Measurements from ENCODE around the gene KAT7. TPM values are rescaled to one million over a fixed set of nuclear protein-coding genes. Genes with fewer than 3 reads are reported as not detected.

KAT7 gene
- total and polyA plus RNA-seq, 2 of the 8 experiments (the other 6 are each of a cell fraction or from before 2014, with no cell fraction given): 90.9 to 139 TPM

GRCh38 chr17:49854126-49854525 lies 65.6 kb downstream of the KAT7 start:
- Histone ChIP-seq H3K4me1 (replicated peaks in 1 of 4; ENCODE audit: control insufficient read depth in 3 of 4, insufficient read depth in 4 of 4, low read length in 3 of 4) (peaks cover 3 to 10% (median 3%) of the 10 kb centered on the region in 4 experiments; a peak in 6 of 7 replicates), H3K4me2 (ENCODE audit: insufficient read depth in 1 of 2, low read depth in 2 of 2, low read length in 2 of 2) (no peak overlapping the region), H4K8ac (ENCODE audit: extremely low read depth, insufficient read depth, low read length) (no peak overlapping the region), H3K27me3 (replicated peaks in 1 of 4; ENCODE audit: control insufficient read depth in 3 of 4, extremely low read depth in 1 of 4, insufficient read depth in 3 of 4, low read length in 3 of 4) (peaks cover 1 to 23% (median 14%) of the 10 kb centered on the region in 4 experiments; a peak in 6 of 7 replicates), H3K23ac (ENCODE audit: insufficient read length) (no peak overlapping the region), H2BK12ac (ENCODE audit: low read depth, low read length) (no peak overlapping the region), H2BK15ac (ENCODE audit: low read length) (no peak overlapping the region), H3K36me3 (ENCODE audit: control insufficient read depth in 2 of 4, insufficient read depth in 4 of 4, low read length in 3 of 4) (no peaks in the 10 kb centered on the region; a peak in 1 of 8 replicates), H2AK5ac (ENCODE audit: low read depth, low read length) (no peak overlapping the region), H2BK20ac (ENCODE audit: low read length) (no peak overlapping the region), H2BK120ac (replicated peaks; ENCODE audit: low read depth, low read length) (no peak overlapping the region), H3K79me2 (ENCODE audit: control insufficient read depth in 1 of 2, insufficient read depth in 2 of 2, low read length in 2 of 2) (no peaks in the 10 kb centered on the region), H4K5ac (ENCODE audit: insufficient read length, low read depth, low read length) (no peak overlapping the region), H3K4me3 (ENCODE audit: extremely low read depth in 1 of 4, insufficient read depth in 2 of 4, low read depth in 3 of 4, low read length in 4 of 4) (no peak overlapping the region), H3K9me3 (ENCODE audit: insufficient read depth in 2 of 2, low read depth in 1 of 2, low read length in 1 of 2) (no peaks in the 10 kb centered on the region), H3K18ac (ENCODE audit: extremely low read depth, low read length) (no peak overlapping the region), H2AFZ (ENCODE audit: low read length) (no peak overlapping the region), H2BK5ac (ENCODE audit: low read depth, low read length) (no peak overlapping the region), H3K23me2 (ENCODE audit: low read depth, low read length) (peaks cover 8% of the 10 kb centered on the region; the same call in 1 of the 2 replicates), H3K56ac (replicated peaks; ENCODE audit: insufficient read length, low read depth, low read length) (no peak overlapping the region), H3K14ac (ENCODE audit: insufficient read length) (no peak overlapping the region), H4K91ac (replicated peaks; ENCODE audit: insufficient read length, low read length) (no peak overlapping the region), H3K79me1 (ENCODE audit: low read depth, low read length) (no peaks in the 10 kb centered on the region), H3K27ac (ENCODE audit: low read depth, low read length) (no peak overlapping the region), H4K20me1 (replicated peaks in 1 of 2; ENCODE audit: control insufficient read depth in 1 of 2, insufficient read depth in 2 of 2, low read length in 2 of 2) (peaks cover 0 to 3% of the 10 kb centered on the region in 2 experiments), H3K9ac (replicated peaks in 1 of 4; ENCODE audit: extremely low read depth in 1 of 4, low read depth in 3 of 4, low read length in 3 of 4) (no peak overlapping the region), H3K4ac (replicated peaks; ENCODE audit: insufficient read length, low read depth, low read length) (no peak overlapping the region)
- no peak for DNase-seq (ENCODE audit: low read depth in 1 of 2, low spot score in 2 of 2)
- FAIRE-seq: no peak
- 90% methylated on average over 5 of the region's 5 CpGs; no CpG with 5 or more reads in 1 of the 2 experiments for WGBS, 2 experiments (ENCODE audit: extremely low coverage in 1 of 2, insufficient coverage in 1 of 2, insufficient read length in 1 of 2, insufficient replicate concordance in 2 of 2, low coverage in 1 of 2, low lambda C conversion rate in 2 of 2, missing lambda C conversion rate in 1 of 2)
- ChIA-PET POLR2A (ENCODE audit: partially characterized antibody) (no interaction called here), CTCF (ENCODE audit: partially characterized antibody) (interaction anchor here (0.7 to 26.5 kb wide), 6 partner anchors 10 to 137 kb away, joined by 3 to 547 read pairs (median 4); partner anchors contain the start of gene DLX3)
- TF ChIP-seq NRF1 (IDR thresholded peaks at IDR 0.05; ENCODE audit: low read depth, low read length): no peak
- no peak for TF ChIP-seq JUN (IDR thresholded peaks at IDR 0.05; ENCODE audit: low read depth, low read length)

Measured in H1 (cell line).